GM23338 (cell line): Measurements from ENCODE around the gene SOAT2. TPM values are rescaled to one million over a fixed set of nuclear protein-coding genes. Genes with fewer than 3 reads are reported as not detected.

Experiments used
- ATAC-seq: fragments of 200-7000 bp; cut with Tn5 transposase; 3 replicates; pipeline ENCODE4 v1.9.1; 2020
- DNase-seq: peaks from one replicate; pipeline ENCODE4 v3.0.0-alpha.2; 2015; ENCODE audit warnings: low spot score
- H2AFZ ChIP-seq: fragments of 200-600 bp; sonication (generic); 2 replicates; pipeline ENCODE4 v1.8.0; 2016; ENCODE audit warnings: antibody characterized with exemption, mild to moderate bottlenecking, moderate library complexity
- H3F3A ChIP-seq: fragments of 200-600 bp; sonication (generic); replicated peaks from 2 replicates; pipeline ENCODE4 v1.8.0; 2017; ENCODE audit warnings: antibody characterized with exemption, mixed run types, low read depth
- H3K27ac ChIP-seq: fragments of 200-600 bp; sonication (generic); 2 replicates; pipeline ENCODE4 v1.6.1; 2016; ENCODE audit warnings: low read depth
- H3K27me3 ChIP-seq: fragments of 200-600 bp; sonication (generic); 2 replicates; pipeline ENCODE4 v1.8.0; 2016; ENCODE audit warnings: mild to moderate bottlenecking, mixed run types, moderate library complexity; ENCODE audit not compliant: insufficient read depth
- H3K36me3 ChIP-seq: fragments of 200-600 bp; sonication (generic); 2 replicates; pipeline ENCODE4 v1.8.0; 2016; ENCODE audit warnings: mild to moderate bottlenecking; ENCODE audit not compliant: insufficient read depth
- H3K4me1 ChIP-seq: fragments of 200-600 bp; sonication (generic); 2 replicates; pipeline ENCODE4 v1.8.0; 2016; ENCODE audit warnings: mild to moderate bottlenecking, moderate library complexity; ENCODE audit not compliant: insufficient read depth
- H3K4me2 ChIP-seq: fragments of 200-600 bp; sonication (generic); 2 replicates; pipeline ENCODE4 v1.7.1; 2017; ENCODE audit warnings: mixed run types
- H3K4me3 ChIP-seq: fragments of 200-600 bp; sonication (generic); 2 replicates; pipeline ENCODE4 v1.6.1; 2016; ENCODE audit warnings: mixed run types
- H3K79me2 ChIP-seq: fragments of 200-600 bp; sonication (generic); replicated peaks from 2 replicates; pipeline ENCODE4 v1.8.0; 2017; ENCODE audit warnings: mild to moderate bottlenecking; ENCODE audit not compliant: insufficient read depth
- H3K9me2 ChIP-seq: fragments of 200-600 bp; sonication (generic); 2 replicates; pipeline ENCODE4 v1.8.0; 2017; ENCODE audit not compliant: insufficient read depth
- H4K20me1 ChIP-seq: fragments of 200-600 bp; sonication (generic); replicated peaks from 2 replicates; pipeline ENCODE4 v1.8.0; 2017; ENCODE audit warnings: mild to moderate bottlenecking; ENCODE audit not compliant: insufficient read depth
- H3K27ac Mint-ChIP-seq: 2 replicates; pipeline ENCODE4 v1.8.0; 2020; ENCODE audit warnings: inconsistent platforms, mild to moderate bottlenecking, moderate library complexity, mixed read lengths
- H3K27me3 Mint-ChIP-seq: 3 replicates; pipeline ENCODE4 v1.8.0; 2022; ENCODE audit warnings: low read depth, mild to moderate bottlenecking, moderate library complexity, mixed read lengths, inconsistent platforms; ENCODE audit not compliant: insufficient read depth, poor library complexity
- H3K36me3 Mint-ChIP-seq: 3 replicates; pipeline ENCODE4 v1.8.0; 2021; ENCODE audit warnings: low read depth, mild to moderate bottlenecking, inconsistent platforms, moderate library complexity, mixed read lengths
- H3K4me1 Mint-ChIP-seq: 3 replicates; pipeline ENCODE4 v1.8.0; 2020; ENCODE audit warnings: mild to moderate bottlenecking, inconsistent platforms, mixed read lengths
- H3K4me3 Mint-ChIP-seq: 3 replicates; pipeline ENCODE4 v1.8.0; 2021; ENCODE audit warnings: moderate library complexity, mild to moderate bottlenecking, inconsistent platforms, mixed read lengths
- H3K9me3 Mint-ChIP-seq: 3 replicates; pipeline ENCODE4 v1.8.0; 2020; ENCODE audit warnings: moderate library complexity, mild to moderate bottlenecking, inconsistent platforms, mixed read lengths
- CREB1 ChIP-seq: fragments of 250-450 bp; sonication (Bioruptor Pico); IDR thresholded peaks from 2 replicates; pipeline ENCODE4 v1.5.0; 2020; ENCODE audit warnings: low read depth, mild to moderate bottlenecking, moderate library complexity
- CTCF ChIP-seq, 2 experiments: fragments of 200-600 bp in 1 of 2; sonication (generic) in 1 of 2; conservative IDR thresholded peaks; 2 replicates each; pipeline versions ENCODE4 v1.5.1 to v1.6.1; 2016 to 2017; ENCODE audit warnings: antibody characterized with exemption in 2 of 2, low read depth in 2 of 2, mild to moderate bottlenecking in 2 of 2, moderate library complexity in 1 of 2
- ETS1 ChIP-seq: IDR thresholded peaks from 2 replicates; pipeline ENCODE4 v1.6.1; 2016; ENCODE audit warnings: antibody characterized with exemption
- EZH2 ChIP-seq: fragments of 200-600 bp; sonication (generic); IDR thresholded peaks from one replicate; pipeline ENCODE4 v1.8.0; 2017; ENCODE audit warnings: antibody characterized with exemption, mild to moderate bottlenecking, low read depth; ENCODE audit not compliant: unreplicated experiment
- EZH2phosphoT487 ChIP-seq: fragments of 200-600 bp; sonication (generic); IDR thresholded peaks from one replicate; pipeline ENCODE4 v1.8.1; 2018; ENCODE audit warnings: antibody characterized with exemption; ENCODE audit not compliant: unreplicated experiment
- JUNB ChIP-seq: IDR thresholded peaks from one replicate; pipeline ENCODE4 v1.6.1; 2016; ENCODE audit warnings: antibody characterized with exemption; ENCODE audit not compliant: unreplicated experiment
- NANOG ChIP-seq: IDR thresholded peaks from 2 replicates; pipeline ENCODE4 v1.6.1; 2016; ENCODE audit warnings: antibody characterized with exemption, borderline replicate concordance
- POLR2AphosphoS5 ChIP-seq: IDR thresholded peaks from 2 replicates; pipeline ENCODE4 v1.6.1; 2016; ENCODE audit warnings: antibody characterized with exemption, low read depth
- REST ChIP-seq: IDR thresholded peaks from one replicate; pipeline ENCODE4 v1.6.1; 2018; ENCODE audit warnings: antibody characterized with exemption; ENCODE audit not compliant: unreplicated experiment
- STAT1 ChIP-seq: IDR thresholded peaks from one replicate; pipeline ENCODE4 v1.6.1; 2016; ENCODE audit warnings: antibody characterized with exemption; ENCODE audit not compliant: unreplicated experiment
- ZNF114 ChIP-seq: fragments of 250-450 bp; sonication (Bioruptor Pico); IDR thresholded peaks from 2 replicates; pipeline ENCODE4 v1.5.0; 2020; ENCODE audit warnings: mild to moderate bottlenecking, moderate library complexity
- ZNF331 ChIP-seq: fragments of 250-450 bp; sonication (Bioruptor Pico); IDR thresholded peaks from 2 replicates; pipeline ENCODE4 v1.5.0; 2020; ENCODE audit warnings: low read depth, mild to moderate bottlenecking, moderate library complexity
- ZNF462 ChIP-seq: fragments of 250-450 bp; sonication (Bioruptor Pico); IDR thresholded peaks from 2 replicates; pipeline ENCODE4 v1.5.0; 2020; ENCODE audit warnings: mild to moderate bottlenecking, moderate library complexity
- polyA plus RNA-seq: library from polyadenylated mRNA; unstranded; fragments of >200 nt; fragmentation: Nextera tagmentation; extraction: Ambion mirVana; gene quantifications from 2 replicates; pipeline ENCODE4 v1.2.1, GENCODE V29; 2016
- total RNA-seq: library from RNA; depleted of rRNA; stranded (reverse); fragments of >200 nt; shearing (Covaris generic); gene quantifications from 2 replicates; pipeline ENCODE4 v1.2.3, GENCODE V29; 2014

Gene SOAT2
- total and polyA plus RNA-seq, 2 experiments from 2014 or later = not detected

DNA sequence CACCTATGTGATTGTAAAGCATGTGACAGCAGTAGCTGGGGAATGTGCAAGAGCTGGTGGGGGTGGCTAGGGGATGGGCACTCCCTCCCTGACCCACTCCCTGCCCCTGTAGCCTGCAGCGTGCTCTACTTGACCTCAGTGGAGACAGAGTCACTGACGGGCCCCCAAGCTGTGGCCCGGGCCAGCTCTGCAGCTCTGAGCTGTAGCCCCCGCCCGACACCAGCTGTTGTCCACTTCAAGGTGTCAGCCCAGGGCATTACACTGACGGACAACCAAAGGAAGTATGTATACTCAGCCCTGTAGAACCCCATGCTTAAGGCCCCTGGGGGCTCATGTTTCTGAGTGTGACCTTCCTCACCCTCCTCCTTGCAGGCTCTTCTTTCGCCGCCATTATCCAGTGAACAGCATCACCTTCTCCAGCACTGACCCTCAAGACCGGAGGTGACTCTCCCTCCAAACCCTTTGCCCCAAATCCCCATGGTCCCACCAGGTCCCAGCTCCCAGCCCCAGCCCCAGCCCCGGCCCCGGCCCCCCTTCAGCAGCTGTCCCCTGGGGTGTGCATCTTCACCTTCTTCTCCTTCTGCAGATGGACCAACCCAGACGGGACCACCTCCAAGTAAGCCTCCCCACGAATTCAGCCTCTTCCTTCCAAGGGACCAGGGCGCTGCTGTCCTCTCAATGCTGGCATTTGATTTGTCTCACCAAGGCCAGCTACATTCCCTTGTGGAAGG lies 40.1 kb upstream of the SOAT2 start:
- no peak overlapping the region for H3K27ac ChIP-seq
- H3K4me2 ChIP-seq = no peak overlapping the region
- TF ChIP-seq JUNB = no peak
- TF ChIP-seq POLR2AphosphoS5 = no peak
- no peak for TF ChIP-seq EZH2
- TF ChIP-seq ZNF114 = no peak
- TF ChIP-seq NANOG = no peak
- TF ChIP-seq EZH2phosphoT487 = no peak
- no peak for TF ChIP-seq CREB1
- TF ChIP-seq ETS1 = no peak
- no peak for TF ChIP-seq ZNF462
- TF ChIP-seq CTCF (conservative IDR thresholded peaks at IDR 0.05; ENCODE audit: low read depth in 2 of 2) = no peak
- TF ChIP-seq STAT1 = no peak
- no peak for TF ChIP-seq REST
- TF ChIP-seq ZNF331 = no peak
- Mint-ChIP-seq H3K27ac (no peak overlapping the region), H3K27me3 (peaks cover 14% of the 10 kb centered on the region), H3K9me3 (no peaks in the 10 kb centered on the region), H3K36me3 (peaks cover 3% of the 10 kb centered on the region; the same call in 1 of the 3 replicates), H3K4me1 (peaks cover 11% of the 10 kb centered on the region), H3K4me3 (no peak overlapping the region)
- H3K36me3 ChIP-seq = no peaks in the 10 kb centered on the region; the same call in 1 of the 2 replicates
- DNase-seq (no peak), ATAC-seq (no peak)
- H3F3A ChIP-seq = no peaks in the 10 kb centered on the region
- H3K9me2 ChIP-seq = no peaks in the 10 kb centered on the region
- H3K27me3 ChIP-seq = peaks cover 3% of the 10 kb centered on the region; the same call in 1 of the 2 replicates
- no peak overlapping the region for H2AFZ ChIP-seq
- H3K4me3 ChIP-seq = no peak overlapping the region
- no peaks in the 10 kb centered on the region for H3K4me1 ChIP-seq
- H4K20me1 ChIP-seq = no peaks in the 10 kb centered on the region
- H3K79me2 ChIP-seq = no peaks in the 10 kb centered on the region
